ENCODE results near the gene PPP1R9A. TPM values are rescaled to one million over a fixed set of nuclear protein-coding genes. Genes with fewer than 3 reads are reported as not detected.

Gene PPP1R9A
- total and polyA plus RNA-seq, 7 donors: 1.8 to 51.3 (median 43.5) TPM

- DNase-seq: no peak
- Histone ChIP-seq H3K4me1 (no peaks in the 10 kb centered on the region), H3K9me3 (no peaks in the 10 kb centered on the region), H3K4me3 (no peak overlapping the region), H3K36me3 (no peaks in the 10 kb centered on the region), H3K27me3 (peaks cover 0 to 8% (median 7%) of the 10 kb centered on the region in 3 donors), H3K27ac (no peak overlapping the region)
- 89 to 95% methylated on average over 1 of the region's 1 CpG for WGBS, 2 donors
- intact Hi-C loops (cut with DNase I): no loop called here
- TF ChIP-seq CTCF (IDR thresholded peaks at IDR 0.05) (no peak), POLR2AphosphoS5 (IDR thresholded peaks at IDR 0.05) (no peak), POLR2A (IDR thresholded peaks at IDR 0.05) (no peak), EP300 (IDR thresholded peaks at IDR 0.05) (no peak)
Measured at GRCh38 chr7:95319570-95319969, 412.2 kb downstream of the PPP1R9A start.

- Histone ChIP-seq H3K9me3 (peaks cover 0 to 2% (median 0%) of the 10 kb centered on the region in 4 donors), H3K27ac (no peak overlapping the region), H3K36me3 (no peaks in the 10 kb centered on the region), H3K4me3 (no peak overlapping the region), H3K4me1 (no peaks in the 10 kb centered on the region), H3K27me3 (peaks cover 0 to 17% (median 8%) of the 10 kb centered on the region in 3 donors)
- no peak for DNase-seq
- no peak for TF ChIP-seq POLR2A (IDR thresholded peaks at IDR 0.05)
- no peak for TF ChIP-seq EP300 (IDR thresholded peaks at IDR 0.05)
- no peak for TF ChIP-seq POLR2AphosphoS5 (IDR thresholded peaks at IDR 0.05)
- no peak for TF ChIP-seq CTCF (IDR thresholded peaks at IDR 0.05)
- intact Hi-C loops (cut with DNase I): no loop called here
- WGBS, 2 donors: 94 to 96% methylated on average over 1 of the region's 1 CpG
Measured at GRCh38 chr7:95320651-95321050, 413.3 kb downstream of the PPP1R9A start.

GRCh38 chr7:95321720-95322119 is 414.3 kb downstream of the PPP1R9A start:
- no peak for DNase-seq
- TF ChIP-seq POLR2AphosphoS5 (IDR thresholded peaks at IDR 0.05): no peak
- no peak for TF ChIP-seq POLR2A (IDR thresholded peaks at IDR 0.05)
- no peak for TF ChIP-seq EP300 (IDR thresholded peaks at IDR 0.05)
- no peak for TF ChIP-seq CTCF (IDR thresholded peaks at IDR 0.05)
- H3K9me3 ChIP-seq: peaks cover 0 to 2% (median 0%) of the 10 kb centered on the region in 4 donors
- H3K4me1 ChIP-seq: no peaks in the 10 kb centered on the region
- H3K27ac ChIP-seq: no peak overlapping the region
- H3K36me3 ChIP-seq: no peaks in the 10 kb centered on the region
- no peak overlapping the region for H3K4me3 ChIP-seq
- intact Hi-C loops (cut with DNase I): no loop called here
- peaks cover 0 to 17% (median 8%) of the 10 kb centered on the region in 3 donors for H3K27me3 ChIP-seq
- 66 to 74% methylated on average over 1 of the region's 1 CpG for WGBS, 2 donors

GRCh38 chr7:95322396-95322795 is 415.0 kb downstream of the PPP1R9A start:
- H3K4me3 ChIP-seq: no peak overlapping the region
- intact Hi-C loops (cut with DNase I): no loop called here
- no peaks in the 10 kb centered on the region for H3K36me3 ChIP-seq
- TF ChIP-seq POLR2A (IDR thresholded peaks at IDR 0.05): no peak
- TF ChIP-seq POLR2AphosphoS5 (IDR thresholded peaks at IDR 0.05): no peak
- H3K9me3 ChIP-seq: peaks cover 0 to 2% (median 0%) of the 10 kb centered on the region in 4 donors
- no peak overlapping the region for H3K27ac ChIP-seq
- H3K27me3 ChIP-seq: peaks cover 0 to 17% (median 8%) of the 10 kb centered on the region in 3 donors
- no peaks in the 10 kb centered on the region for H3K4me1 ChIP-seq
- DNase-seq: no peak
- WGBS, 2 donors: 79 to 84% methylated on average over 8 of the region's 8 CpGs

- Histone ChIP-seq H3K36me3 (no peaks in the 10 kb centered on the region), H3K4me3 (no peak overlapping the region), H3K4me1 (no peaks in the 10 kb centered on the region), H3K9me3 (peaks cover 0 to 2% (median 0%) of the 10 kb centered on the region in 4 donors), H3K27me3 (peaks cover 0 to 17% (median 8%) of the 10 kb centered on the region in 3 donors), H3K27ac (no peak overlapping the region)
- TF ChIP-seq EP300 (IDR thresholded peaks at IDR 0.05) (no peak), POLR2A (IDR thresholded peaks at IDR 0.05) (no peak), CTCF (IDR thresholded peaks at IDR 0.05) (no peak), POLR2AphosphoS5 (IDR thresholded peaks at IDR 0.05) (no peak)
- WGBS, 2 donors: 89 to 90% methylated on average over 2 of the region's 2 CpGs
- intact Hi-C loops (cut with DNase I): no loop called here
- no peak for DNase-seq
Measured at GRCh38 chr7:95322854-95323253, 415.5 kb downstream of the PPP1R9A start.

Measured in sigmoid colon (tissue), 7 donors.